Measurements from ENCODE around the gene EML4. TPM values are rescaled to one million over a fixed set of nuclear protein-coding genes. Genes with fewer than 3 reads are reported as not detected.

The EML4 gene
- total and polyA plus RNA-seq, 11 donors: 2.3 to 32.8 (median 5.6) TPM

GRCh38 chr2:42197792-42198191 is 28.6 kb downstream of the EML4 start:
- WGBS, 4 donors: 45 to 100% (median 74%) methylated on average over 1 of the region's 1 CpG
- no peak overlapping the region for H3K27ac ChIP-seq
- H3K4me3 ChIP-seq: no peak overlapping the region
- intact Hi-C loops (cut with DNase I): loop anchor here in 9 of 10 donors (2.0 to 10.0 kb wide), 6 partner anchors 80 to 105 kb away; no protein-coding TSS in a partner anchor
- no peak for DNase-seq
- no peaks in the 10 kb centered on the region for H3K36me3 ChIP-seq
- H3K4me1 ChIP-seq: peaks cover 0 to 67% (median 9%) of the 10 kb centered on the region in 12 donors
- H3K27me3 ChIP-seq: no peaks in the 10 kb centered on the region
- ATAC-seq: no peak
- no peaks in the 10 kb centered on the region for H3K9me3 ChIP-seq
- no peak for TF ChIP-seq POLR2A (IDR thresholded peaks at IDR 0.05)
- TF ChIP-seq, protein P1, sequence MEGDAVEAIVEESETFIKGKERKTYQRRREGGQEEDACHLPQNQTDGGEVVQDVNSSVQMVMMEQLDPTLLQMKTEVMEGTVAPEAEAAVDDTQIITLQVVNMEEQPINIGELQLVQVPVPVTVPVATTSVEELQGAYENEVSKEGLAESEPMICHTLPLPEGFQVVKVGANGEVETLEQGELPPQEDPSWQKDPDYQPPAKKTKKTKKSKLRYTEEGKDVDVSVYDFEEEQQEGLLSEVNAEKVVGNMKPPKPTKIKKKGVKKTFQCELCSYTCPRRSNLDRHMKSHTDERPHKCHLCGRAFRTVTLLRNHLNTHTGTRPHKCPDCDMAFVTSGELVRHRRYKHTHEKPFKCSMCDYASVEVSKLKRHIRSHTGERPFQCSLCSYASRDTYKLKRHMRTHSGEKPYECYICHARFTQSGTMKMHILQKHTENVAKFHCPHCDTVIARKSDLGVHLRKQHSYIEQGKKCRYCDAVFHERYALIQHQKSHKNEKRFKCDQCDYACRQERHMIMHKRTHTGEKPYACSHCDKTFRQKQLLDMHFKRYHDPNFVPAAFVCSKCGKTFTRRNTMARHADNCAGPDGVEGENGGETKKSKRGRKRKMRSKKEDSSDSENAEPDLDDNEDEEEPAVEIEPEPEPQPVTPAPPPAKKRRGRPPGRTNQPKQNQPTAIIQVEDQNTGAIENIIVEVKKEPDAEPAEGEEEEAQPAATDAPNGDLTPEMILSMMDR (IDR thresholded peaks at IDR 0.05): no peak

- intact Hi-C loops (cut with DNase I): loop anchor here in 4 of 10 donors (5.0 to 10.0 kb wide), 3 partner anchors 81 to 104 kb away; no protein-coding TSS in a partner anchor
- TF ChIP-seq, protein P1 (IDR thresholded peaks at IDR 0.05): no peak
- TF ChIP-seq POLR2A (IDR thresholded peaks at IDR 0.05): no peak
- no peak overlapping the region for H3K27ac ChIP-seq
- no peaks in the 10 kb centered on the region for H3K27me3 ChIP-seq
- H3K4me3 ChIP-seq: no peak overlapping the region
- ATAC-seq: no peak
- H3K36me3 ChIP-seq: no peaks in the 10 kb centered on the region
- H3K9me3 ChIP-seq: no peaks in the 10 kb centered on the region
- peaks cover 0 to 60% (median 7%) of the 10 kb centered on the region in 12 donors for H3K4me1 ChIP-seq
- no peak for DNase-seq
These were observed 29.3 kb downstream of the EML4 start for GRCh38 chr2:42198466-42198865.

DNA sequence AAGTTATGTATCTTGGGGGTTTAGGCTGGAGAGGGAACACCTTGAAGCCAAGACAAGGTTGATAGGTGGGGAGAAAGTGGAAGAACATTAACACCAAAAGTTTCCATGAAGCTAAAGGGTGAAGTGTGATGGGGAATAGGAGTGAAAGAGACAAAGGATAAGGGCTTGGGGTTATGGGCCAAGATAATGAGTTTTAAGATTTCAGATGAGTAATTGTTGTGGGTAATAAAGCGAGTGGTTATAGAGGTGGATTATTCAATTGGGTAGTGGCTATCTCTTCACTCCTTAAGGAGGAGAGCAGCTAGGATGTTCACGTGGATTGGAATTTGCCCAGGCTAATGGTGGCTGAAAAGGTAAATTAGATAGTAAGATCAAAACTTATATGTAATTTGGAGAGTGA is 29.8 kb downstream of the EML4 start:
- DNase-seq: no peak
- intact Hi-C loops (cut with DNase I): loop anchor here in 4 of 10 donors (5.0 to 10.0 kb wide), 3 partner anchors 82 to 104 kb away; no protein-coding TSS in a partner anchor
- no peaks in the 10 kb centered on the region for H3K9me3 ChIP-seq
- no peak for ATAC-seq
- H3K27me3 ChIP-seq: no peaks in the 10 kb centered on the region
- H3K4me3 ChIP-seq: no peak overlapping the region
- peaks cover 0 to 55% (median 4%) of the 10 kb centered on the region in 12 donors for H3K4me1 ChIP-seq
- H3K27ac ChIP-seq: no peak overlapping the region
- no peaks in the 10 kb centered on the region for H3K36me3 ChIP-seq
- TF ChIP-seq POLR2A (IDR thresholded peaks at IDR 0.05): no peak
- TF ChIP-seq, protein P1 (IDR thresholded peaks at IDR 0.05): no peak
- WGBS, 4 donors: 93 to 99% (median 96%) methylated on average over 2 of the region's 2 CpGs

DNA sequence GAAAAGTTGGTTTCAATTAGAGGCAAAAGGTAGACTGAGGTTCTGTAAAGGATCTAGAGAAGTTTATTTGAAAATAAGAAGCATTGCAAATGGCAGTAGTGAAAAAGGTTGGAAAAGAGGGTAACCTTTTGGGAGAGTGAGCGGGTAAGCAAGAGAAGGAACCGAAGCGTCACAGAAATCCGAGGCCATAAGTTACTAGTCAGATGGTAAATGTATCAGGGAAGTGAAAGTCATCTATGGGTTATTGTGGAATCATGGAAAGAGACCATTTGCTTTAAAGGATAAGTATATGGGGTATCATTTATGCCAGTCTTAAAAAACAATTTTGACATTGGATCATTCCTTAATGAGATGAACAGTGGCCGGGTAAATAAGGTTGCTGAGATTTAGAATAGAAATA is 30.5 kb downstream of the EML4 start:
- no peak overlapping the region for H3K4me3 ChIP-seq
- 91 to 95% (median 93%) methylated on average over 5 of the region's 5 CpGs for WGBS, 4 donors
- no peaks in the 10 kb centered on the region for H3K9me3 ChIP-seq
- no peak overlapping the region for H3K27ac ChIP-seq
- intact Hi-C loops (cut with DNase I): loop anchor here in 4 of 10 donors (5.0 to 10.0 kb wide), 3 partner anchors 82 to 105 kb away; no protein-coding TSS in a partner anchor
- no peaks in the 10 kb centered on the region for H3K36me3 ChIP-seq
- TF ChIP-seq, protein P1 (IDR thresholded peaks at IDR 0.05): no peak
- no peak for TF ChIP-seq POLR2A (IDR thresholded peaks at IDR 0.05)
- DNase-seq (no peak), ATAC-seq (no peak)
- H3K27me3 ChIP-seq: no peaks in the 10 kb centered on the region
- peaks cover 0 to 54% (median 4%) of the 10 kb centered on the region in 12 donors for H3K4me1 ChIP-seq

Data from heart left ventricle (tissue), 16 donors.